GM23338 (cell line): ENCODE measurements around the gene LRRC63. TPM values are rescaled to one million over a fixed set of nuclear protein-coding genes. Genes with fewer than 3 reads are reported as not detected.

Experiments
- ATAC-seq: fragments of 200-7000 bp; cut with Tn5 transposase; 3 replicates; pipeline ENCODE4 v1.9.1; 2020
- DNase-seq: peaks from one replicate; pipeline ENCODE4 v3.0.0-alpha.2; 2015; ENCODE audit warnings: low spot score
- H2AFZ ChIP-seq: fragments of 200-600 bp; sonication (generic); 2 replicates; pipeline ENCODE4 v1.8.0; 2016; ENCODE audit warnings: antibody characterized with exemption, mild to moderate bottlenecking, moderate library complexity
- H3F3A ChIP-seq: fragments of 200-600 bp; sonication (generic); replicated peaks from 2 replicates; pipeline ENCODE4 v1.8.0; 2017; ENCODE audit warnings: antibody characterized with exemption, mixed run types, low read depth
- H3K27ac ChIP-seq: fragments of 200-600 bp; sonication (generic); 2 replicates; pipeline ENCODE4 v1.6.1; 2016; ENCODE audit warnings: low read depth
- H3K27me3 ChIP-seq: fragments of 200-600 bp; sonication (generic); 2 replicates; pipeline ENCODE4 v1.8.0; 2016; ENCODE audit warnings: mild to moderate bottlenecking, mixed run types, moderate library complexity; ENCODE audit not compliant: insufficient read depth
- H3K36me3 ChIP-seq: fragments of 200-600 bp; sonication (generic); 2 replicates; pipeline ENCODE4 v1.8.0; 2016; ENCODE audit warnings: mild to moderate bottlenecking; ENCODE audit not compliant: insufficient read depth
- H3K4me1 ChIP-seq: fragments of 200-600 bp; sonication (generic); 2 replicates; pipeline ENCODE4 v1.8.0; 2016; ENCODE audit warnings: mild to moderate bottlenecking, moderate library complexity; ENCODE audit not compliant: insufficient read depth
- H3K4me2 ChIP-seq: fragments of 200-600 bp; sonication (generic); 2 replicates; pipeline ENCODE4 v1.7.1; 2017; ENCODE audit warnings: mixed run types
- H3K4me3 ChIP-seq: fragments of 200-600 bp; sonication (generic); 2 replicates; pipeline ENCODE4 v1.6.1; 2016; ENCODE audit warnings: mixed run types
- H3K79me2 ChIP-seq: fragments of 200-600 bp; sonication (generic); replicated peaks from 2 replicates; pipeline ENCODE4 v1.8.0; 2017; ENCODE audit warnings: mild to moderate bottlenecking; ENCODE audit not compliant: insufficient read depth
- H3K9me2 ChIP-seq: fragments of 200-600 bp; sonication (generic); 2 replicates; pipeline ENCODE4 v1.8.0; 2017; ENCODE audit not compliant: insufficient read depth
- H4K20me1 ChIP-seq: fragments of 200-600 bp; sonication (generic); replicated peaks from 2 replicates; pipeline ENCODE4 v1.8.0; 2017; ENCODE audit warnings: mild to moderate bottlenecking; ENCODE audit not compliant: insufficient read depth
- H3K27ac Mint-ChIP-seq: 2 replicates; pipeline ENCODE4 v1.8.0; 2020; ENCODE audit warnings: inconsistent platforms, mild to moderate bottlenecking, moderate library complexity, mixed read lengths
- H3K27me3 Mint-ChIP-seq: 3 replicates; pipeline ENCODE4 v1.8.0; 2022; ENCODE audit warnings: low read depth, mild to moderate bottlenecking, moderate library complexity, mixed read lengths, inconsistent platforms; ENCODE audit not compliant: insufficient read depth, poor library complexity
- H3K36me3 Mint-ChIP-seq: 3 replicates; pipeline ENCODE4 v1.8.0; 2021; ENCODE audit warnings: low read depth, mild to moderate bottlenecking, inconsistent platforms, moderate library complexity, mixed read lengths
- H3K4me1 Mint-ChIP-seq: 3 replicates; pipeline ENCODE4 v1.8.0; 2020; ENCODE audit warnings: mild to moderate bottlenecking, inconsistent platforms, mixed read lengths
- H3K4me3 Mint-ChIP-seq: 3 replicates; pipeline ENCODE4 v1.8.0; 2021; ENCODE audit warnings: moderate library complexity, mild to moderate bottlenecking, inconsistent platforms, mixed read lengths
- H3K9me3 Mint-ChIP-seq: 3 replicates; pipeline ENCODE4 v1.8.0; 2020; ENCODE audit warnings: moderate library complexity, mild to moderate bottlenecking, inconsistent platforms, mixed read lengths
- CREB1 ChIP-seq: fragments of 250-450 bp; sonication (Bioruptor Pico); IDR thresholded peaks from 2 replicates; pipeline ENCODE4 v1.5.0; 2020; ENCODE audit warnings: low read depth, mild to moderate bottlenecking, moderate library complexity
- EZH2 ChIP-seq: fragments of 200-600 bp; sonication (generic); IDR thresholded peaks from one replicate; pipeline ENCODE4 v1.8.0; 2017; ENCODE audit warnings: antibody characterized with exemption, mild to moderate bottlenecking, low read depth; ENCODE audit not compliant: unreplicated experiment
- STAT1 ChIP-seq: IDR thresholded peaks from one replicate; pipeline ENCODE4 v1.6.1; 2016; ENCODE audit warnings: antibody characterized with exemption; ENCODE audit not compliant: unreplicated experiment
- polyA plus RNA-seq: library from polyadenylated mRNA; unstranded; fragments of >200 nt; fragmentation: Nextera tagmentation; extraction: Ambion mirVana; gene quantifications from 2 replicates; pipeline ENCODE4 v1.2.1, GENCODE V29; 2016
- total RNA-seq: library from RNA; depleted of rRNA; stranded (reverse); fragments of >200 nt; shearing (Covaris generic); gene quantifications from 2 replicates; pipeline ENCODE4 v1.2.3, GENCODE V29; 2014
- TF ChIP-seq, protein P1 (sequence below): fragments of 250-450 bp; sonication (Bioruptor Pico); IDR thresholded peaks from 2 replicates; pipeline ENCODE4 v1.5.0; 2020; ENCODE audit warnings: mild to moderate bottlenecking, moderate library complexity

The LRRC63 gene
- total and polyA plus RNA-seq, 2 experiments from 2014 or later, result not detected

DNA sequence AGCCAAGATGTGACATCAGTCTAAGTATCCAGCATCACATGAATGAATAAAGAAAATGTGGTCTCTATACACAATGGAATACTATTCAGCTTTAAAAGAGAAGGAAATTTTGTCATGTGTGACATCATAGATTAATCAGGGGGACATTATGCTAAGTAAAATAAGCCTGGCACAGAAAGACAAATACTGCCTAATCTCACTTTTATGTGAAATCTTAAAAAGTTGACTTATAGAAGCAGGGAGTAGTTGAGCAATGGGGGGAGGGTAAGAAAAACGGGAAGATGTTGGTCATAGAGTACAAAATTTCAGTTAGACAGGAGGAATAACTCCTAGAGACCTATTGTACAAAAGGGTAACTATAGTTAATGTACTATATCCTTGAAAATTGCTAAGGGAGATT lies 19.3 kb upstream of the LRRC63 start (continued):
- TF ChIP-seq, protein P1, sequence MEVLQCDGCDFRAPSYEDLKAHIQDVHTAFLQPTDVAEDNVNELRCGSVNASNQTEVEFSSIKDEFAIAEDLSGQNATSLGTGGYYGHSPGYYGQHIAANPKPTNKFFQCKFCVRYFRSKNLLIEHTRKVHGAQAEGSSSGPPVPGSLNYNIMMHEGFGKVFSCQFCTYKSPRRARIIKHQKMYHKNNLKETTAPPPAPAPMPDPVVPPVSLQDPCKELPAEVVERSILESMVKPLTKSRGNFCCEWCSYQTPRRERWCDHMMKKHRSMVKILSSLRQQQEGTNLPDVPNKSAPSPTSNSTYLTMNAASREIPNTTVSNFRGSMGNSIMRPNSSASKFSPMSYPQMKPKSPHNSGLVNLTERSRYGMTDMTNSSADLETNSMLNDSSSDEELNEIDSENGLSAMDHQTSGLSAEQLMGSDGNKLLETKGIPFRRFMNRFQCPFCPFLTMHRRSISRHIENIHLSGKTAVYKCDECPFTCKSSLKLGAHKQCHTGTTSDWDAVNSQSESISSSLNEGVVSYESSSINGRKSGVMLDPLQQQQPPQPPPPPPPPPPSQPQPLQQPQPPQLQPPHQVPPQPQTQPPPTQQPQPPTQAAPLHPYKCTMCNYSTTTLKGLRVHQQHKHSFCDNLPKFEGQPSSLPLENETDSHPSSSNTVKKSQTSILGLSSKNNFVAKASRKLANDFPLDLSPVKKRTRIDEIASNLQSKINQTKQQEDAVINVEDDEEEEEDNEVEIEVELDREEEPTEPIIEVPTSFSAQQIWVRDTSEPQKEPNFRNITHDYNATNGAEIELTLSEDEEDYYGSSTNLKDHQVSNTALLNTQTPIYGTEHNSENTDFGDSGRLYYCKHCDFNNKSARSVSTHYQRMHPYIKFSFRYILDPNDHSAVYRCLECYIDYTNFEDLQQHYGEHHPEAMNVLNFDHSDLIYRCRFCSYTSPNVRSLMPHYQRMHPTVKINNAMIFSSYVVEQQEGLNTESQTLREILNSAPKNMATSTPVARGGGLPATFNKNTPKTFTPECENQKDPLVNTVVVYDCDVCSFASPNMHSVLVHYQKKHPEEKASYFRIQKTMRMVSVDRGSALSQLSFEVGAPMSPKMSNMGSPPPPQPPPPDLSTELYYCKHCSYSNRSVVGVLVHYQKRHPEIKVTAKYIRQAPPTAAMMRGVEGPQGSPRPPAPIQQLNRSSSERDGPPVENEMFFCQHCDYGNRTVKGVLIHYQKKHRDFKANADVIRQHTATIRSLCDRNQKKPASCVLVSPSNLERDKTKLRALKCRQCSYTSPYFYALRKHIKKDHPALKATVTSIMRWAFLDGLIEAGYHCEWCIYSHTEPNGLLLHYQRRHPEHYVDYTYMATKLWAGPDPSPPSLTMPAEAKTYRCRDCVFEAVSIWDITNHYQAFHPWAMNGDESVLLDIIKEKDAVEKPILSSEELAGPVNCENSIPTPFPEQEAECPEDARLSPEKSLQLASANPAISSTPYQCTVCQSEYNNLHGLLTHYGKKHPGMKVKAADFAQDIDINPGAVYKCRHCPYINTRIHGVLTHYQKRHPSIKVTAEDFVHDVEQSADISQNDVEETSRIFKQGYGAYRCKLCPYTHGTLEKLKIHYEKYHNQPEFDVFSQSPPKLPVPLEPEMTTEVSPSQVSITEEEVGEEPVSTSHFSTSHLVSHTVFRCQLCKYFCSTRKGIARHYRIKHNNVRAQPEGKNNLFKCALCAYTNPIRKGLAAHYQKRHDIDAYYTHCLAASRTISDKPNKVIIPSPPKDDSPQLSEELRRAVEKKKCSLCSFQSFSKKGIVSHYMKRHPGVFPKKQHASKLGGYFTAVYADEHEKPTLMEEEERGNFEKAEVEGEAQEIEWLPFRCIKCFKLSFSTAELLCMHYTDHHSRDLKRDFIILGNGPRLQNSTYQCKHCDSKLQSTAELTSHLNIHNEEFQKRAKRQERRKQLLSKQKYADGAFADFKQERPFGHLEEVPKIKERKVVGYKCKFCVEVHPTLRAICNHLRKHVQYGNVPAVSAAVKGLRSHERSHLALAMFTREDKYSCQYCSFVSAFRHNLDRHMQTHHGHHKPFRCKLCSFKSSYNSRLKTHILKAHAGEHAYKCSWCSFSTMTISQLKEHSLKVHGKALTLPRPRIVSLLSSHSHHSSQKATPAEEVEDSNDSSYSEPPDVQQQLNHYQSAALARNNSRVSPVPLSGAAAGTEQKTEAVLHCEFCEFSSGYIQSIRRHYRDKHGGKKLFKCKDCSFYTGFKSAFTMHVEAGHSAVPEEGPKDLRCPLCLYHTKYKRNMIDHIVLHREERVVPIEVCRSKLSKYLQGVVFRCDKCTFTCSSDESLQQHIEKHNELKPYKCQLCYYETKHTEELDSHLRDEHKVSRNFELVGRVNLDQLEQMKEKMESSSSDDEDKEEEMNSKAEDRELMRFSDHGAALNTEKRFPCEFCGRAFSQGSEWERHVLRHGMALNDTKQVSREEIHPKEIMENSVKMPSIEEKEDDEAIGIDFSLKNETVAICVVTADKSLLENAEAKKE (CRISPR knock-in tag), result no peak
- no peak for TF ChIP-seq EZH2
- no peak for TF ChIP-seq CREB1
- no peak for TF ChIP-seq STAT1

DNA sequence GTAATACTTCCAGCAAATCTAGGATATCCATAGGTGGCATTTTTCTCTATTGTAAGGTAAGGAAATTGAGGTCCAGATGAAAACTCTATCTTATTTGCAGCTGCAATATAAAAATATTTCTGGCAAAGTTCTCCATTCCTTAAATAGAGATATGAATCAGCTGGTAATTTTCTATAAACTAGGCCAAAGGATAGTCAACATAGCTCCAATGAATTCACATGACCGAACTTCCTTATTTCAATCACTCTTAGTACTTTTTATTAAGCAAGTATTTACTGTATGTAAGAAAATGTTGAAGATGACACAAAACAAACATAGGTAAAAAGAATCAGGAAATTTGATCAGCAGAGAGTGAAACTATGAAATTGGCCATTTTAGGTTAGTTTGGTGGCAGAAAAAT lies 16.7 kb upstream of the LRRC63 start:
- Histone ChIP-seq H3K4me1 (no peaks in the 10 kb centered on the region), H3K79me2 (no peaks in the 10 kb centered on the region), H3K9me2 (peaks cover 11% of the 10 kb centered on the region; the same call in 1 of the 2 replicates), H3F3A (no peaks in the 10 kb centered on the region), H4K20me1 (peaks cover 3% of the 10 kb centered on the region; the same call in 1 of the 2 replicates), H3K4me2 (no peak overlapping the region), H3K27ac (no peak overlapping the region), H3K36me3 (no peaks in the 10 kb centered on the region), H3K4me3 (no peak overlapping the region), H3K27me3 (no peaks in the 10 kb centered on the region), H2AFZ (no peak overlapping the region)
- Mint-ChIP-seq H3K4me1 (no peaks in the 10 kb centered on the region), H3K27ac (no peak overlapping the region), H3K4me3 (no peak overlapping the region), H3K36me3 (no peaks in the 10 kb centered on the region), H3K27me3 (peaks cover 3% of the 10 kb centered on the region), H3K9me3 (no peaks in the 10 kb centered on the region)
- TF ChIP-seq CREB1, result no peak
- DNase-seq, result no peak
- no peak for ATAC-seq
